Thyroid gland (tissue), 4 donors: ENCODE measurements around the gene UGT1A6. TPM values are rescaled to one million over a fixed set of nuclear protein-coding genes. Genes with fewer than 3 reads are reported as not detected.
A peak's percentile ranks its signal among the peaks of the same experiment; 100 is the strongest.

ENCODE experiments used
- DNase-seq, 2 donors: peaks; one replicate each; pipeline ENCODE4 v3.0.0-alpha.2; 2019
- H3K27ac ChIP-seq, 3 donors: fragments of 200-600 bp; sonication (generic); 1 replicate in 2 of 3; 2 replicates in 1 of 3; pipeline ENCODE4 v1.5.1; 2016 to 2019; ENCODE audit warnings: mild to moderate bottlenecking in 1 of 3, moderate library complexity in 1 of 3
- H3K27me3 ChIP-seq: fragments of 200-600 bp; sonication (generic); one replicate; pipeline ENCODE4 v1.5.1; 2019
- H3K36me3 ChIP-seq, 2 donors: fragments of 200-600 bp; sonication (generic); one replicate each; pipeline ENCODE4 v1.5.1; 2016 to 2019
- H3K4me1 ChIP-seq, 2 donors: fragments of 200-600 bp; sonication (generic); one replicate each; pipeline ENCODE4 v1.5.1; 2017 to 2019
- H3K4me3 ChIP-seq, 3 donors: fragments of 200-600 bp; sonication (generic); replicated peaks in 1 of 3; 1 replicate in 2 of 3; 2 replicates in 1 of 3; pipeline ENCODE4 v1.5.1; 2016; ENCODE audit warnings: mild to moderate bottlenecking in 1 of 3
- H3K9me3 ChIP-seq: fragments of 200-600 bp; sonication (generic); one replicate; pipeline ENCODE4 v1.5.1; 2017
- CTCF ChIP-seq, 6 experiments: fragments of 200-600 bp in 3 of 6; fragments of 450-650 bp in 3 of 6; sonication (generic) in 3 of 6; IDR thresholded peaks; one replicate each; pipeline ENCODE4 v1.5.1; 2016 to 2019; ENCODE audit warnings: antibody characterized with exemption in 6 of 6, mild to moderate bottlenecking in 2 of 6, inconsistent platforms in 1 of 6, moderate library complexity in 1 of 6
- POLR2A ChIP-seq, 2 donors: fragments of 450-650 bp; IDR thresholded peaks; one replicate each; pipeline ENCODE4 v1.6.1; 2017; ENCODE audit warnings: antibody characterized with exemption in 2 of 2, mild to moderate bottlenecking in 2 of 2, moderate library complexity in 1 of 2
- WGBS, 2 donors: methylation state at CpG; one replicate each; pipeline ENCODE4 v1.1.5; 2017; 5-methylcytosine and 5-hydroxymethylcytosine counted together
- intact Hi-C: fragments of 100-400 bp; cut with DNase I; formaldehyde crosslinking; loops from one replicate; pipeline ENCODE4 v1.15.1; 2023
- total RNA-seq, 4 donors: library from RNA; depleted of rRNA; stranded (reverse); fragments of >200 nt; gene quantifications; one replicate each; pipeline ENCODE4 v1.2.3, GENCODE V29; 2016

The UGT1A6 gene
- total RNA-seq, 4 donors from 2014 or later = 0.81 to 6.2 (median 3.5) TPM

GRCh38 chr2:233791151-233791882, 98.6 kb downstream of the UGT1A6 start:
- Histone ChIP-seq H3K36me3 (no peaks in the 10 kb centered on the region), H3K4me3 (no peak overlapping the region), H3K4me1 (no peaks in the 10 kb centered on the region), H3K9me3 (no peaks in the 10 kb centered on the region), H3K27me3 (no peaks in the 10 kb centered on the region), H3K27ac (no peak overlapping the region)
- 83 to 86% methylated on average over 18 of the region's 18 CpGs for WGBS, 2 donors
- TF ChIP-seq POLR2A (IDR thresholded peaks at IDR 0.05) (no peak), CTCF (IDR thresholded peaks at IDR 0.05) (no peak)
- intact Hi-C loops = no loop called here
- DNase-seq = no peak

- intact Hi-C loops = no loop called here
Observed at GRCh38 chr2:233791883-233792329, 99.2 kb downstream of the UGT1A6 start.

GRCh38 chr2:233792720-233793119, 100.0 kb downstream of the UGT1A6 start:
- Histone ChIP-seq H3K4me3 (no peak overlapping the region), H3K36me3 (no peaks in the 10 kb centered on the region), H3K27ac (no peak overlapping the region), H3K27me3 (no peaks in the 10 kb centered on the region), H3K4me1 (no peaks in the 10 kb centered on the region), H3K9me3 (no peaks in the 10 kb centered on the region)
- WGBS, 2 donors = 83 to 93% methylated on average over 7 of the region's 7 CpGs
- TF ChIP-seq CTCF (IDR thresholded peaks at IDR 0.05) = no peak
- TF ChIP-seq POLR2A (IDR thresholded peaks at IDR 0.05) = no peak
- intact Hi-C loops = no loop called here
- no peak for DNase-seq

More at GRCh38 chr2:233791883-233792329, 99.2 kb downstream of the UGT1A6 start:
- Histone ChIP-seq H3K4me1 (no peaks in the 10 kb centered on the region), H3K36me3 (no peaks in the 10 kb centered on the region), H3K9me3 (no peaks in the 10 kb centered on the region), H3K27ac (no peak overlapping the region), H3K4me3 (no peak overlapping the region), H3K27me3 (no peaks in the 10 kb centered on the region)
- 80 to 81% methylated on average over 9 of the region's 9 CpGs for WGBS, 2 donors
- DNase-seq = no peak
- TF ChIP-seq POLR2A (IDR thresholded peaks at IDR 0.05) = no peak
- no peak for TF ChIP-seq CTCF (IDR thresholded peaks at IDR 0.05)

- no peak overlapping the region for H3K4me3 ChIP-seq
- intact Hi-C loops = no loop called here
- 47 to 53% methylated on average over 10 to 11 of the region's 18 CpGs for WGBS, 2 donors
Observed at GRCh38 chr2:233793465-233794127, 100.9 kb downstream of the UGT1A6 start.

More at GRCh38 chr2:233793465-233794127, 100.9 kb downstream of the UGT1A6 start:
- Histone ChIP-seq H3K4me1 (no peaks in the 10 kb centered on the region), H3K9me3 (no peaks in the 10 kb centered on the region), H3K27ac (no peak overlapping the region), H3K36me3 (no peaks in the 10 kb centered on the region), H3K27me3 (no peaks in the 10 kb centered on the region)
- TF ChIP-seq CTCF (IDR thresholded peaks at IDR 0.05) (no peak), POLR2A (IDR thresholded peaks at IDR 0.05) (no peak)
- peak; percentile 48 to 72 for DNase-seq
